Bronchial epithelial cell (primary cell): ENCODE data around the gene SLC25A10. TPM values are rescaled to one million over a fixed set of nuclear protein-coding genes. Genes with fewer than 3 reads are reported as not detected.

Source experiments
- DNase-seq: peaks from one replicate; pipeline ENCODE4 v3.0.0-alpha.2; 2010; ENCODE audit warnings: low read depth
- FAIRE-seq: peaks from 2 replicates; lab custom pipeline; 2011; peaks lifted over from hg19 to GRCh38; lab: Jason Lieb, UNC
- H3K27me3 ChIP-seq: 2 replicates; pipeline ENCODE4 v1.5.1; 2011; ENCODE audit warnings: low read length; ENCODE audit not compliant: control insufficient read depth, insufficient read depth
- H3K36me3 ChIP-seq: 2 replicates; pipeline ENCODE4 v1.5.1; 2011; ENCODE audit warnings: low read length; ENCODE audit not compliant: control insufficient read depth, insufficient read depth
- H3K4me3 ChIP-seq: 2 replicates; pipeline ENCODE4 v1.5.1; 2011; ENCODE audit warnings: mild to moderate bottlenecking, low read depth, low read length, control low read depth
- total RNA-seq: library from RNA; depleted of rRNA; stranded (reverse); fragments of >200 nt; gene quantifications from 2 replicates; pipeline ENCODE4 v1.2.1, GENCODE V29; 2014
- TF ChIP-seq, protein P1 (sequence below): IDR thresholded peaks from 2 replicates; pipeline ENCODE4 v1.5.1; 2011; ENCODE audit warnings: mild to moderate bottlenecking, moderate library complexity, low read length, control low read depth, inconsistent platforms; ENCODE audit not compliant: insufficient read depth, severe bottlenecking

SLC25A10 gene
- total RNA-seq, 1 donor from 2014 or later = 20.3 TPM

DNA sequence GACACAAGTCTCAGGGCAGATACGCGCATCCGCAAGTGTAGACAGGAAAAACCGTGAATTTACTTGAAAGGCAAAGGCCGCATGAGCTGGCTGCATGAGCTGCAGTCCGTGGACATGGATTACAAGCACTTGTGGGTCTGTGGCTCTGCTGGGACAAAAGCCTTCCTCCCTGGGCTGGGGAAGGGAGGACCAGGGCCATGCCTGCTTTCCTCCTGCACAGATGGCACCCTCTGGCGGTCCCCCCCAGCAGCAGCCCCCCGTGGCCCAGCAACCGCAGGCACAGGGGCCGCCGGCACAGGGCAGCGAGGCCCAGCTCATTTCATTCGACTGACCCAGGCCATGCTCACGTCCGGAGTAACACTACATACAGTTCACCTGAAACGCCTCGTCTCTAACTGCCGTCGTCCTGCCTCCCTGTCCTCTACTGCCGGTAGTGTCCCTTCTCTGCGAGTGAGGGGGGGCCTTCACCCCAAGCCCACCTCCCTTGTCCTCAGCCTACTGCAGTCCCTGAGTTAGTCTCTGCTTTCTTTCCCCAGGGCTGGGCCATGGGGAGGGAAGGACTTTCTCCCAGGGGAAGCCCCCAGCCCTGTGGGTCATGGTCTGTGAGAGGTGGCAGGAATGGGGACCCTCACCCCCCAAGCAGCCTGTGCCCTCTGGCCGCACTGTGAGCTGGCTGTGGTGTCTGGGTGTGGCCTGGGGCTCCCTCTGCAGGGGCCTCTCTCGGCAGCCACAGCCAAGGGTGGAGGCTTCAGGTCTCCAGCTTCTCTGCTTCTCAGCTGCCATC, 10.6 kb upstream of the SLC25A10 start:
- peaks cover 25% of the 10 kb centered on the region for H3K36me3 ChIP-seq
- H3K4me3 ChIP-seq = no peak overlapping the region
- DNase-seq = no peak
- no peaks in the 10 kb centered on the region for H3K27me3 ChIP-seq
- FAIRE-seq = no peak
- TF ChIP-seq, protein P1, sequence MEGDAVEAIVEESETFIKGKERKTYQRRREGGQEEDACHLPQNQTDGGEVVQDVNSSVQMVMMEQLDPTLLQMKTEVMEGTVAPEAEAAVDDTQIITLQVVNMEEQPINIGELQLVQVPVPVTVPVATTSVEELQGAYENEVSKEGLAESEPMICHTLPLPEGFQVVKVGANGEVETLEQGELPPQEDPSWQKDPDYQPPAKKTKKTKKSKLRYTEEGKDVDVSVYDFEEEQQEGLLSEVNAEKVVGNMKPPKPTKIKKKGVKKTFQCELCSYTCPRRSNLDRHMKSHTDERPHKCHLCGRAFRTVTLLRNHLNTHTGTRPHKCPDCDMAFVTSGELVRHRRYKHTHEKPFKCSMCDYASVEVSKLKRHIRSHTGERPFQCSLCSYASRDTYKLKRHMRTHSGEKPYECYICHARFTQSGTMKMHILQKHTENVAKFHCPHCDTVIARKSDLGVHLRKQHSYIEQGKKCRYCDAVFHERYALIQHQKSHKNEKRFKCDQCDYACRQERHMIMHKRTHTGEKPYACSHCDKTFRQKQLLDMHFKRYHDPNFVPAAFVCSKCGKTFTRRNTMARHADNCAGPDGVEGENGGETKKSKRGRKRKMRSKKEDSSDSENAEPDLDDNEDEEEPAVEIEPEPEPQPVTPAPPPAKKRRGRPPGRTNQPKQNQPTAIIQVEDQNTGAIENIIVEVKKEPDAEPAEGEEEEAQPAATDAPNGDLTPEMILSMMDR = no peak

DNA sequence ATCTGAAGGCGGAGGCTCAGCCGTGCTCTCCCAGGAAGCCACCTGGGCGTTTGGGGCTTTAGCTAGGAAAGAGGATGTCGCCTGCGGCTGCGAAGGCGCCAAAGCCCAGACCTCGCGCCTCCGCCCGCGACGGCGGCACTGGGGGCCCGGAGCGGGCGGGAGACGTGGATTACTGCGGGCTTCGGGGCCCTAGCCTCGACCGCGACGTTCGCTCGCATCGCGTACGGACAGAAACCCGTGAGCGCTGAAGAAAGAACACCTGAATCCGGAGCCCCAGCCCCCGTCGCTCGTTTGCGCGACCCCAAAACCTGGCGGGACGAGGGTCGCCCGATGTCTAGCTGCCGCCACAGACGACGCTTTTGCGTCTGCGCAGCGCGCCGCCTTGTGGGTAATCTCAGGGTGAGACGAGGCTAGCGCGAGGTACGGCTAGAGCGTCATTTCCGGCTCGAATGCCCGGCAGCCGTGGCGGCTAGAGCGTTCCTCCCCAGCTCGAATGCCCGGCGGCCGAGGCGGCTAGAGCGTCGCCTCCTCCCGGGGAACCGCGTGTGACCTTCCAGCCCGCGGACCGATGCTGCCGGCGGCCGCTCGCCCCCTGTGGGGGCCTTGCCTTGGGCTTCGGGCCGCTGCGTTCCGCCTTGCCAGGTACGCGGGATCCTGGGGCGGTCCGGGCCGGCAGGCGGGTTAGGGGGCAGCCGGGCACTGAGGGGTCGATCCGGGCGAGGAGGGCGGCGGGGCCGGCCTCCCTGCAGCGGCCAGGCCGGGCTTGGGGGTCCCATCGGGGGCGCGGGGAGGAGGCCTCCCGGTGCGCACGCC, 8.9 kb upstream of the SLC25A10 start, which contains the start of gene MRPL12:
Gene MRPL12, plus strand, starts transcription at position 434 of the 813 bp plus-strand sequence. Its CDS starts 135 bp downstream, at position 569.
- peak within 1 kb of the TSS; percentile 68 for H3K4me3 ChIP-seq
- TF ChIP-seq, protein P1 = peak; percentile 30
- H3K27me3 ChIP-seq = no peaks in the 10 kb centered on the region
- DNase-seq (peak; percentile 80), FAIRE-seq (no peak)
- H3K36me3 ChIP-seq = peaks cover 26% of the 10 kb centered on the region

DNA sequence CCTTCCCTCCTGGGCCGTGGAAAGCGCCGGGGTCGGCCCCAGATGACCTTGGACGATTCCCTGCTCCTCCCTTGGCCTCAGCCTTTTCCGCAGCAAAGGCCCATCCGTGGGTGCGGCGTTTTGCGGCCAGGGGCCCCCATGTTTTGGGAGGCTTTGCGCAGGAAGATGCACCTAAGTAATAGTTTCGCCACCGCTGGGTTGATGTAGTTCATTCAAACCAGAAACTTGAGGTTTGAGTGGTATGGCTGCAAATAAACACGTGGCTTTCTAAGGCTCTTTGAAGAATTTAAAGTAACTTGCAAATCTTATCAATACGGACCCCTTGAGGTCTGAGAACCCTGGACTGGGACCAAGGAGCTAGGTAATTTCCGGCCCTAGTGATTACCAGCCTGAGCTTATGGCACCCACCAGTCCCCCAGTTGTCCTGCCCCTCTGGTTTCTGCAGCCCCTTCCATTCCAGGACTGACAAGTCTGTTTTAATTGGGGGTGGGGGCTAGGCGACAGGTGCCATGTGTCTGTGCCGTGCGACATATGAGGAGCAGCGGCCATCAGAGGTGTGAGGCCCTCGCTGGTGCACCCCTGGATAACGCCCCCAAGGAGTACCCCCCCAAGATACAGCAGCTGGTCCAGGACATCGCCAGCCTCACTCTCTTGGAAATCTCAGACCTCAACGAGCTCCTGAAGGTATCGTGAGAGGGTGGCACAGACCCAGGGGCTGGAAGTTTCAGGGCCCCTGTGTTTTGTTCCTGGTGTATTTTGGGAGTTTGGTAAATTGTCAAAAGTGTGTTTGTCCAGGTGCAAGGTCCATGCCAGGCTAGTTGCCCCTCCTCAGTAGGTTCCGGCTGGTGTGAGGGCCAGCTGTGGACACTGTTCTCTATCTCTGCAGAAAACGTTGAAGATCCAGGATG, 8.1 kb upstream of the SLC25A10 start:
- peaks cover 26% of the 10 kb centered on the region for H3K36me3 ChIP-seq
- peak overlapping the region; percentile 68 for H3K4me3 ChIP-seq
- FAIRE-seq (no peak), DNase-seq (no peak)
- TF ChIP-seq, protein P1 = no peak
- H3K27me3 ChIP-seq = no peaks in the 10 kb centered on the region

DNA sequence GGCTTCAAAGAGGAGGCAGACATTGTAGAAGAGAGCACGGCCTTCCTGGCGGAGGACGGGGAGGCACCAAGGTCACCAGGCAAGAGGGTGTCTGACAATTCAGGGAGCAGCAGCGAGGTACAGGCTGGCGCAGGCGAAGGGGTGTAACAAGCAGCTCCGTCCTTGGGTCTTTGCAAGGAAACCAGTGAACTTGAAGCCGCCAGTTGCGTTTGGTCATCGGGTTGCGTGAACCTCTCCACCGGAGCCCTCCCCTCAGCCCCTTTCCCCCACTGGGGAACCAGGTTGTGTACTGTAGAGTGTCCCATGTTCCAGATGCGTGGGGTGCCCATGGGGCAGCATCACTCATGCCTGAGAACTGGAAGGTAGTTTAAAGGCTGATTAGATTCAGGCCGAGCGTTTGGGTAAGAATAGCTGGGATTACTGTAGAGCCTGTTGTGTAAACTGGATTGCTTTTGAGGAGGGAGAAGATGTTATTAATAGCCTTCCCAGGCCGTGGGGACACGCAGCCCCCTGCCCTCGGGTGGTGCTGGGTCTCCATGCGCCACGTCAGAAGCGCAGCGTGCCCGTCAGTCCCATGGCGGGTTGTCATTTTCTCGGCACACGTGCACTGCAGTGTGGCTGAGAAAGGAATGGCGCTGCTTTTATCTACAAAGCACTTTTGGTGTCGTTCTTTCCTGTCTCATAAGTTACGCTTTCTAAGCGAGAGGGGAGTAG, 6.4 kb upstream of the SLC25A10 start:
- TF ChIP-seq, protein P1 = no peak
- no peak for FAIRE-seq
- H3K4me3 ChIP-seq = no peak overlapping the region
- H3K36me3 ChIP-seq = peaks cover 26% of the 10 kb centered on the region
- DNase-seq = no peak
- no peaks in the 10 kb centered on the region for H3K27me3 ChIP-seq

DNA sequence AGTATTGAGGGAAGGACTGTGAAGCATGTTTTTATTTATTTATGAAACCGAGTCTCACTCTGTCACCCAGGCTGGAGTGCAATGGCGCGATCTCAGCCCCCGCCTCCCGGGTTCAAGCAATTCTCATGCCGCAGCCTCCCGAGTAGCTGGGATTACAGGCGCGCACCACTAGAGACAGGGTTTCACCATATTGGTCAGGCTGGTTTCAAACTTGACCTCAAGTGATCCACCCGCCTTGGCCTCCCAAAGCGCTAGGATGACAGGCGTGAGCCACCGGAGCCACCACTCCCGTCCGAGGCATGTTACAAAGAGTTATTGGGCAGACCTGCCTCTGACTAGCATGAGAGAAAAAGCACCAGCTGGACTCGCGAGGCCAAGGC, 5.9 kb upstream of the SLC25A10 start:
- DNase-seq = no peak
- H3K36me3 ChIP-seq = peaks cover 23% of the 10 kb centered on the region
- FAIRE-seq = no peak
- TF ChIP-seq, protein P1 = no peak
- H3K4me3 ChIP-seq = no peak overlapping the region
- H3K27me3 ChIP-seq = no peaks in the 10 kb centered on the region
